Retina (tissue), 1 donor: Measurements from ENCODE around the gene ZNF133.

Source experiments
- DNase-seq: peaks from one replicate; pipeline ENCODE4 v3.0.0-alpha.2; 2016

Gene ZNF133

DNA sequence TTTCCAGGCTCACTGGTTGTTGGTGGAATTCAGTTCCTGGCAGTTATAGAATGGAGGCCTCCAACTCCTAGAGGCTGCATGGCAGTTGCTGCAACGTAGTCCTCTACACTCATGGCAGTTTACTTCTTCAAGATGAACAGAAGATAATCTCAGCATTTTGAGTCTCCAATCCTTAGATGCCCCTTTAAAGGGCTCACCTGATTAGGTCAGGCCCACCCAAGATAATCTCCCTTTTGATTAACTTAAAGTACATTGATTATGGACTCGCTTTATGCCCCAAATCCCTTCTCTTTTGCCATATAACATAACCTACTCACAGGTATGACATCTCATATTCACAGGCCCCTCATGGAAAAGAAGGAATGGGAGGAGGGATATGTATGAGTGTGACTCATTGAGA, 76.4 kb downstream of the ZNF133 start:
- DNase-seq: no peak
